Panc1 (cell line): ENCODE data around the gene LHPP. TPM values are rescaled to one million over a fixed set of nuclear protein-coding genes. Genes with fewer than 3 reads are reported as not detected.

Experiments
- ATAC-seq: fragments of 200-7000 bp; cut with Tn5 transposase; 2 replicates; pipeline ENCODE4 v1.9.1; 2020; ENCODE audit warnings: mild to moderate bottlenecking, moderate library complexity
- BruUV-seq: library from RNA; stranded (reverse); fragments of 400-500 nt; replicated peaks from 2 replicates; lab custom pipeline; 2021; lab: Mats Ljungman, UMichigan
- CTCF ChIA-PET: fragments of 300-600 bp; sonication (Branson Sonifier 250); formaldehyde crosslinking; loops from one replicate; lab custom pipeline; 2022; ENCODE audit warnings: antibody characterized with exemption; lab: Charles Lee
- POLR2A ChIA-PET: fragments of 300-600 bp; sonication (Branson Sonifier 250); formaldehyde crosslinking; loops from one replicate; lab custom pipeline; 2022; ENCODE audit warnings: antibody characterized with exemption; lab: Charles Lee
- DNase-seq: peaks from one replicate; pipeline ENCODE4 v3.0.0-alpha.2; 2010; ENCODE audit warnings: low read depth, low spot score
- H3K27ac ChIP-seq: 2 replicates; pipeline ENCODE4 v1.5.1; 2011; ENCODE audit warnings: mild to moderate bottlenecking, low read length, inconsistent platforms
- H3K27me3 ChIP-seq: fragments of 200-500 bp; sonication (Bioruptor generic); 2 replicates; pipeline ENCODE4 v1.6.0; 2014; ENCODE audit warnings: low read length, inconsistent platforms; ENCODE audit not compliant: control insufficient read depth, insufficient read depth
- H3K36me3 ChIP-seq: fragments of 200-500 bp; sonication (Bioruptor generic); 2 replicates; pipeline ENCODE4 v1.5.1; 2014; ENCODE audit warnings: inconsistent platforms, mild to moderate bottlenecking, low read length, moderate library complexity; ENCODE audit not compliant: control insufficient read depth, insufficient read depth
- H3K4me1 ChIP-seq: 2 replicates; pipeline ENCODE4 v1.5.1; 2011; ENCODE audit warnings: inconsistent platforms, mild to moderate bottlenecking, low read length, moderate library complexity; ENCODE audit not compliant: control insufficient read depth, insufficient read depth
- H3K4me3 ChIP-seq, 2 experiments: 2 replicates each; pipeline ENCODE4 v1.5.1; 2011 to 2012; ENCODE audit warnings: low read depth in 2 of 2, low read length in 2 of 2, mild to moderate bottlenecking in 2 of 2, inconsistent platforms in 1 of 2, moderate library complexity in 1 of 2
- H3K9me3 ChIP-seq: fragments of 200-500 bp; sonication (Bioruptor generic); 2 replicates; pipeline ENCODE4 v1.5.1; 2014; ENCODE audit warnings: low read depth, mild to moderate bottlenecking, inconsistent platforms, low read length, moderate library complexity; ENCODE audit not compliant: control insufficient read depth, insufficient read depth
- CTCF ChIP-seq: fragments of 450-650 bp; IDR thresholded peaks from 2 replicates; pipeline ENCODE4 v1.5.1; 2017; ENCODE audit warnings: mild to moderate bottlenecking
- REST ChIP-seq, 2 experiments: IDR thresholded peaks; 2 replicates each; pipeline ENCODE4 v1.6.1; 2011 to 2012; ENCODE audit warnings: low read depth in 2 of 2, control low read depth in 1 of 2, low read length in 1 of 2, mild to moderate bottlenecking in 1 of 2, moderate library complexity in 1 of 2; ENCODE audit not compliant: insufficient read depth in 1 of 2
- SIN3A ChIP-seq: IDR thresholded peaks from 2 replicates; pipeline ENCODE4 v1.6.1; 2012; ENCODE audit warnings: low read depth, mild to moderate bottlenecking, low read length, moderate library complexity, borderline replicate concordance; ENCODE audit not compliant: insufficient read depth
- in situ Hi-C: cut with HindIII; loops from 2 replicates; pipeline ENCODE4 v1.10.0; 2016; ENCODE audit warnings: low sequenced_read_pairs, low pct_unique_long_range_greater_than_20kb
- intact Hi-C: fragments of 100-400 bp; cut with micrococcal nuclease; formaldehyde crosslinking; loops from one replicate; pipeline ENCODE4 v1.10.0; 2022; ENCODE audit not compliant: unreplicated experiment
- total RNA-seq: library from RNA; stranded (reverse); gene quantifications from one replicate; pipeline ENCODE4 v1.2.1, GENCODE V29; 2021; ENCODE audit not compliant: unreplicated experiment

Gene LHPP
- total RNA-seq, 1 experiment from 2014 or later = 15.0 TPM

GRCh38 chr10:124649214-124649613, 187.6 kb downstream of the LHPP start:
- Histone ChIP-seq H3K27ac (no peak overlapping the region), H3K4me3 (no peak overlapping the region), H3K4me1 (peaks cover 12% of the 10 kb centered on the region), H3K36me3 (no peaks in the 10 kb centered on the region), H3K27me3 (no peaks in the 10 kb centered on the region), H3K9me3 (no peaks in the 10 kb centered on the region)
- TF ChIP-seq CTCF (no peak), SIN3A (no peak)
- intact Hi-C loops = no loop called here
- POLR2A ChIA-PET = interaction anchor here (0.5 kb wide), 1 partner anchor 141 kb away, joined by 3 read pairs; no protein-coding TSS in a partner anchor
- DNase-seq (no peak), ATAC-seq (no peak)
- CTCF ChIA-PET = interaction anchor here (0.6 to 1.0 kb wide), 2 partner anchors 48 to 92 kb away, joined by 3 to 4 read pairs; no protein-coding TSS in a partner anchor
- no TSS peak for BruUV-seq
- in situ Hi-C loops = no loop called here

GRCh38 chr10:124650263-124650662, 188.6 kb downstream of the LHPP start:
- H3K4me1 ChIP-seq = peaks cover 12% of the 10 kb centered on the region

More at GRCh38 chr10:124650263-124650662, 188.6 kb downstream of the LHPP start:
- no TSS peak for BruUV-seq
- Histone ChIP-seq H3K36me3 (no peaks in the 10 kb centered on the region), H3K27me3 (no peaks in the 10 kb centered on the region), H3K9me3 (no peaks in the 10 kb centered on the region), H3K27ac (no peak overlapping the region), H3K4me3 (no peak overlapping the region)
- in situ Hi-C loops (no loop called here), intact Hi-C loops (no loop called here)
- ChIA-PET CTCF (no interaction called here), POLR2A (no interaction called here)
- TF ChIP-seq CTCF = no peak
- TF ChIP-seq REST (IDR thresholded peaks at IDR 0.05; ENCODE audit: insufficient read depth in 1 of 2, low read depth in 2 of 2, low read length in 1 of 2) = no peak
- DNase-seq (no peak), ATAC-seq (no peak)
